GM18868 (cell line): ENCODE data around the gene CCSER1.
"Not testable (repeated sequence)": the region's sequence is repeated elsewhere in the genome, so short reads cannot be mapped to it uniquely, and the experiment has no call there.

Experiments
- ATAC-seq: cut with Tn5 transposase; IDR thresholded peaks from one replicate; pipeline ENCODE4 v1.9.1; 2021; ENCODE audit warnings: mild to moderate bottlenecking, moderate library complexity; ENCODE audit not compliant: unreplicated experiment

Gene CCSER1

DNA sequence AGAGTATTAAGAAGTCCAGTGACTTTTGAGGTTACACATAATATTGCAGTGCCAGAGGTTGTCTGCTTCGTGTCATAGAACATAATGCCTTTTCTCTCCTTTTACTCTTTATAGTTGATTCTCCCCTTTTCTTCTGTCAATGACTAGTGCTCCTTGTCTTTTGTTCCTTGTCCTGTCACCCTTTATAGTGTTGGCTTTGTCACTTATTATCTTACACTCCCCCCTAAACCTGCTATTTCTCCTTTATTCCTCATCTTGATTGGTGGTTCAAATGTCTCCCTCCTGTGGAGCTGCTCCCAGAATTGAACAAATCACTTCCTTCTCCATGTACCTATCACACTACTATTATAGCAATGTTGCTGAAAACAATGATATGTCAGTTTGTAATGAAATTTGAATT lies 1320.0 kb downstream of the CCSER1 start:
- no peak for ATAC-seq

- no peak for ATAC-seq
Observed at GRCh38 chr4:91448668-91449330, 1321.6 kb downstream of the CCSER1 start.

- no peak for ATAC-seq
Observed at GRCh38 chr4:91454111-91454510, 1326.9 kb downstream of the CCSER1 start.

GRCh38 chr4:91462566-91462965 lies 1335.4 kb downstream of the CCSER1 start:
- not testable (repeated sequence) for ATAC-seq

DNA sequence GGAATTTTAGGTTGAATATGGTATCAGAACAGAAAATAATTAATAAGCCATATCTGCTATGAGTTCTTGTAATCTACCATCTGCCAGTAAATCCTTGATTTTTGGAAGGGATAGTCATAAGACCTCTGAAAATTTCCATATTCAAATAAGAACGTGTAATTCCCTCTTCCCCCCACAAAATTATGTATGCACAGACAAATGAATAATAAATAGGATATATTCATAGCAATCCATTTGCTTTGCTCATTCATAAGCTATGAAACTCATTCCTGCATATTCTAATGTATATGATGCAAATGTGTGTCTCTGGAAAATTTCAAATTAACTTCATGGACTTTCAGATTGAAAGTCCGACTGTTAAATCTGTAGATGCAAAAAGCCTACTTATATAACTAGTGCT lies 1343.5 kb downstream of the CCSER1 start:
- ATAC-seq, result no peak

- no peak for ATAC-seq
Observed at GRCh38 chr4:91471280-91471679, 1344.1 kb downstream of the CCSER1 start.

- no peak for ATAC-seq
Observed at GRCh38 chr4:91472046-91472445, 1344.9 kb downstream of the CCSER1 start.

DNA sequence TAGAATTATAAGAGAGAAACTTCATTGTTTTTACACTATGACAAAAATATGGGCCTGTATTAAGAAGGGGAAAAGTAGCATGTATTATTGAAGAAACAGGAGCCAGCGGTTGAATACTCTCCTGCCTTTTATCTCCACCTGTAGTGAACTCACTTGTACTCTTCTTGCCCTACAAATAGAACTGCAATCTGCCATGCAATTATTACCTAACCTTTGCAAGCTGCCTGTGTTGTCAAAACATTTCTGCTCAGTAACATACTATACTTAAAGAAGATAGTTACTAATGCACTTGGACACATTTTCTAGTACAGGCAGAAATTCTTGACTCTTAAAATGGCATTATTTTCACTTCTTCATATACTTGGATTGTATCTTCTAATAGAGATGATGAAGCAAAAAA lies 1358.2 kb downstream of the CCSER1 start:
- no peak for ATAC-seq

DNA sequence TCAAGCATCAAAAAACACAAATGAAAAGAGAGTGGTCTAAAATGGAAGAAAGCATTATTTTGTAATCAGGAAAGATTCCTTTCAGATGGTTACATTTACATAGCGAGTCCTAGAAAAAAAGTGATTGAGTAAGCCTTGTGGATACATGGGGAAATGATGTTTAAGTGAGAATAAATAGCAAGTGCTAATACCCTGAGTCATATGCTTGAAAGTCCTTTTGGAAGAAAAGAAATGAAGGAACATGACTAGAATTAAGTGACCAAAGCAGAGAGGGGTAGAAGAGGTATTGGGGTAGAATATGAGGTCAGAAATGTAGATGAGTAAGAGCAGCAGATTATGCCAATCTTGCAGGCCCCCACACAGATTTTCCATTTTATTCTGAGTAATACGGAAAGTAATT lies 1361.8 kb downstream of the CCSER1 start:
- ATAC-seq, result no peak

GRCh38 chr4:91497892-91498291 lies 1370.7 kb downstream of the CCSER1 start:
- no peak for ATAC-seq

DNA sequence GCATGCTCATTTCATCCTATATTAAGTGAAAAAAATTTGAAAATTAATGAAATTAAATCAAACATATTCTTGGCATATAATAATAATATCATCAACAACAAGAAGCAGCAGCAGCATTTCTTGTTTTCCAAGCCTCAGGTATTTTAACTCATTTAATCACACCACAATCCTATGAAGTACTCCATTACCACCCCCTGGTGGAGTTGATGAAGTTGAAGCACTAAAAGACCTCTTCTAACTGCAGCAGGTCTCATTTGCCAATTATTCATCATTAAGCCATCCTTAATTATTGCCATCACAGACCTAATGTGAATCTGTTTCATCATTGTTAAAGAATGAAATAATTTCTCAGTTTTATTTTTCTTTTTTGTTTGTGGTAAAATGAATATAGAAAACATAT lies 1375.2 kb downstream of the CCSER1 start:
- ATAC-seq, result no peak

DNA sequence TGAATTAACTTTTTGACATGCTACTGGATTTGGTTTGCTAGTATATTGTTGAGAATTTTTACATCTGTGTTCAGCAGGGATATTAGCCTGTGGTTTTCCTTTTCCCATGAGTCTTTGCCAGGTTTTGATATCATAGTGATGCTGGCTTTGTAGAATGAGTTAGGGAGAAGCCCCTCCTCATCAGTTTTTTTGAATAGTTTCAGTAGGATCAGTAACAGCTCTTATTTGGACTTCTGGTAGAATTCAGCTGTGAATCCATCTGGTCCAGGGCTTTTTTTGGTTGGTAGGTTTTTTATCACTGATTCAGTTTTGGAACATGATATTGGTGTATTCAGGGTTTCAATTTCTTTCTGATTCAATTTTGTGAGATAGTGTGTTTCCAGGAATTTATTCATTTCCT lies 1386.1 kb downstream of the CCSER1 start:
- no peak for ATAC-seq

DNA sequence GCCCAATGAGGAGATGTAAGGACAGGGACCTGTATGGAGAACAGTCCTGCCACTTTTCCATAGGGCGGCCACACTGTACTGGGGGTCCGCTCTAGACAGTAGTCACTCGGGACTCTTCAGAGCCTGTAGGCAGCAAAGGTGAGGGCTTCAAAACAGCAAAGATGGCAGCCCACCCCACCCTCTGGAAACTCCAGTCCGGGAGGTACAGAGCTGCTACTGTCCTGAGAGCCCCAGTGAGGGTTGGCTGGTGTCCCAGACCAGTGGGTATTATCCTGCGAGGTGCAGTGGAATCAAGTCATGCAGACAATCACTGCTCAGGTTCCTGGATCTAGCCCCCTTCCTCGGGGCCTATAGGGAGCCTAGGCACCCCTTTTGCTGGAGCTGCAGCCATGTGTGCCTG lies 1392.0 kb downstream of the CCSER1 start:
- no peak for ATAC-seq

GRCh38 chr4:91525621-91526020 lies 1398.4 kb downstream of the CCSER1 start:
- ATAC-seq, result no peak

- no peak for ATAC-seq
Observed at GRCh38 chr4:91527056-91527455, 1399.9 kb downstream of the CCSER1 start.

GRCh38 chr4:91567594-91567993 lies 1440.4 kb downstream of the CCSER1 start:
- ATAC-seq, result no peak

DNA sequence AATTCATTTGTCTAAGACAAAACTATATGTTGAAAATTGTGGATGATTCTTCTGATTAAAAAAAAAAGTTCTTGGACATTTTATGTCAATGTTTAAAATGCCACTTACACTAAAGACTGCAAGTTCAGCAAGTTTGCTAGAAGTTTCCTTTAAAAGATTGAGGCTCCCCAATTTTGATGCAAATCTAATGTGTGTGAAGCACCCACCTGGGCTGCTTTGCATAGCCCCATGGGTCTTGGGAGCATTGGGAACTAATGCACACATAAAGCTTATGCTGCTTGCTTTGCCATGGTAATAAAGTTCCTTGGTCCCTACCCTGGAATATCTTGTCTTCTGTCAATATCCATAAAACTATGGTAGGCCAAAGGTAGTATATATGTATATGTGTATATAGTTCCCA lies 1450.7 kb downstream of the CCSER1 start:
- no peak for ATAC-seq

DNA sequence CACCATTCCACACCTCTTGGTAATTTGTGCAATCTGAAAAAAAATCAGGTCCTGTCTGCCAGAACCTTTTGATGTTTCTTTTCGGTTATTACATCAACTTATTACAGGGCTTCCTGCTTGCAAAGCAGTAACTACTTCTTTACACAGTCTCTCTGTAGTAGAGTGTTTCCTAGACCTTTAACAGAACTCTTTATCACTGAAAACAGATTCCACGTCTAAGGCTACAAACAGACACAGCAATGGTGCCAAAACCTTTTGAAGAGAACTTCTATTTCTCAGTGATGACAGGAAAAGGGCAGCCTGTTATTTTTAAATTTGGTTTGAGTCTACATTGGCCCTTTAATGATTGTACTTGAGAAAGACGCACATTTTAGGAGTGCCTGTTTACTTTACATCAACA lies 1463.1 kb downstream of the CCSER1 start:
- ATAC-seq, result no peak

DNA sequence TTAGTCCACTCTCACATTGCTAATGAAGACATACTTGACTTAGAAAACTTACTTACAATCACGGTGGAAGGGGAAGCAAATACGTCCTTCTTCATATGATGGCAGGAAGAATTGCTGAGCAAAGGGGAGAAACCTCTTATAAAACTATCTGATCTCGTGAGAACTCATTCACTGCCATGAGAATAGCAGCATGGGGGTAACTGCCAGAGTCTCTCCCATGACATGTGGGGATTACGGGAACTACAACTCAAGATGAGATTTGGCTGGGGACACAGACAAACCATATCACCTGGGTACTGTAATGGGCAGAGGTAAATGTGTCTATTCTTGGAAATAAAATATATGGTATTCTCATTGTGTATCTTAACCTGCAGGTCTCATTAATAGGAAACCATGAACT lies 1464.9 kb downstream of the CCSER1 start:
- ATAC-seq, result no peak

DNA sequence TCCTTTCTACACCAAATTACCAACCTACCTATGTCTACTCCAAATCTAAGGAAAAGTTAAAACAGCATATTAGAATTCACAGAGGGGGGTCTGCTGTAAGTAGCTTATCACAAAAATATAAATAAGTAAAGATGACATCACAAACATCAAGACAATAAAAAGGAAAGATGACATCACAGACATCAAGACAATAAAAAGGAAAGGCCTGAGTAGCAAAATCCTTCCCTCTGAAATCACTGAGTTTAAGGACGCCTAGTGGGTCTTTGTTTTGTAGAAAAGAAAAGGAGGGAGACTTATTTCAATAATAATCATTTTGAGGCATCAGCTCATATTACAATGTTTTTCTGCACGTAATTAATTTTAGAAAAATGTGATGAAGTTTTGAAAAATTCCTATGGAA lies 1469.5 kb downstream of the CCSER1 start:
- no peak for ATAC-seq

DNA sequence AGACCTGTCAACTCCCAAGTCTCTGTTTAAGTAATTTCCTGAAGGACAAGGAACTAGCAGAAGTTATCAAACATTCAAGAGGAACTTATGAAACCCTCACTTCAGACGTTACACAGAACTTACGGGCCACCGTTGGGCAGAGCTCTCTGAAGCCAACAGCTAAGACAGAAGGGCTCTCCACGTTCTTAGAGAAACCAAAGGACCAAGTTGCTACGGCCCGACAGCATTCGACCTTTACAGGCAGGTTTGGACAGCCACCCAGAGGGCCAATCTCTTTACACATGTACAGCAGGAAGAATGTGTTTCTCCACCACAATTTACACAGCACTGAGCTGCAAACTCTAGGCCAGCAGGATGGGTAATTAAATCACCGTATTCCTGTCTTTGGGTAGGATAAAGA lies 1471.5 kb downstream of the CCSER1 start:
- ATAC-seq, result no peak

DNA sequence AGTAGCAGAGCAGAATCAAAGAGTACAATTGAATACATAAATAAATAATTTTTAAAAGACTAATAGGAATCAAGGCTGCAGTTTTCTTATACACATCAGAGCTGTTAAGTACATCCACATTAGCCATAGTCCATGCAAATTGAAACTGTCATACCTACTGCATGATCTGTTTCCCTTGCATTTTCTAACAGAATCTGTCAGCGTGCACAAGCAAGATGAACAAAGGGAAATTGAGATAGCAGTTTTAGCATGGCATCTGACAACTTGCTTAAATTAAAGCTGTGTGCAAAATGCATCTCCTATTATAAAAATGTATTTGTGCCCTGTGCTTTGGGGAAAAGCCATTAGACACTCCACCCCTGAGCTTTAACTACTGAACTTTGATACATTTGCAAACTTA lies 1473.1 kb downstream of the CCSER1 start:
- no peak for ATAC-seq

DNA sequence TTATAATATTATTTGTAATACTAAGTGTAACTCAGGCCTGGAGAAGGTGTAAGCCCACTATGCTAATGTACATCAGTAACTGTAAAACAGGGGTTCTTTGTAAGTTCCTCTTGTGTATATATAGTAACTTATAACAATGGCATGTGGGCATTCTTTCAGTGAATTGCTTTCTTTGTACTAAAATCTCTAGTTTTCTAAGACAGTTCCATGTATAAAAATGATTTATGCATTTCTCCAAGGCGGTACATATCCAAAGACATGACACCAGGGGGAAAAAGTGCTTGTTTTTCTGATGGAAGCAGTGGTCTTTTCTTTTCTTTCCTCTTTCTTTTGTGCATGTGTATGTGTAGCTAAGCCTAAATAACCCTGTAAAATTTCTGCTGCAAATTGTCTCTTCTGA lies 1474.2 kb downstream of the CCSER1 start:
- no peak for ATAC-seq
